GM12891 (cell line): ENCODE measurements around the gene KRTAP9-6.

Source experiments
- POU2F2 ChIP-seq: IDR thresholded peaks from 2 replicates; pipeline ENCODE4 v1.6.1; 2011; ENCODE audit warnings: low read depth, mild to moderate bottlenecking, control low read depth, low read length, moderate library complexity
- TAF1 ChIP-seq: IDR thresholded peaks from 2 replicates; pipeline ENCODE4 v1.6.1; 2011; ENCODE audit warnings: low read depth, low read length, control low read depth

DNA sequence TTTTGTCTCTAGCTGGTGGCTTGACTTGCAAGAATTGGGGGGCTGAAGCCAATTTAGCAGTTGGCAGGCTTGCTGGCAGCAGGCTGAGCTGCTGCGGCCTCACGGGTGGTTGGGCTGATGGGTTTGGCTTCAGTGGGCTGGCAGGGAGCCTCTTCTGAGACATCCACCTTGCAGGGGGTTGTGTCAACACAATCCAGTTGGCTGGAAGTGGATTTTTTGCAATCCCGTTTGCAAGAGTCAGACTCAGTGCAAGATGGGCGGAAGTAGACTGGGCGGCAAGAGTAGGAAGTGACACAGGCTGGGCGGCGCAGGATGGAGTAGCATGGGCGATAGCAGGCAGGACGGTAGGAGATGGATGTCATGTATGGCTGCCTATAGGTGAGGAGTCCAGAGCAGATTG is 42.5 kb downstream of the KRTAP9-6 start:
- TF ChIP-seq TAF1 (no peak), POU2F2 (no peak)
